Nephron progenitor cell (in vitro differentiated cells): ENCODE data around the gene ATXN10.
A peak's percentile ranks its signal among the peaks of the same experiment; 100 is the strongest.

ENCODE experiments used
- DNase-seq: peaks from one replicate; pipeline ENCODE4 v3.0.0; 2021
- H3K27ac Mint-ChIP-seq: 2 replicates; pipeline ENCODE4 v1.8.0; 2021; ENCODE audit warnings: mild to moderate bottlenecking, moderate library complexity, mixed read lengths
- H3K27me3 Mint-ChIP-seq: 2 replicates; pipeline ENCODE4 v1.8.0; 2021; ENCODE audit warnings: mild to moderate bottlenecking, low read depth, mixed read lengths; ENCODE audit not compliant: poor library complexity
- H3K36me3 Mint-ChIP-seq: 2 replicates; pipeline ENCODE4 v1.8.0; 2021; ENCODE audit warnings: low read depth, mixed read lengths
- H3K4me1 Mint-ChIP-seq: 2 replicates; pipeline ENCODE4 v1.8.0; 2021; ENCODE audit warnings: mixed read lengths
- H3K4me3 Mint-ChIP-seq: 2 replicates; pipeline ENCODE4 v1.8.0; 2021; ENCODE audit warnings: mild to moderate bottlenecking, moderate library complexity, mixed read lengths
- H3K9me3 Mint-ChIP-seq: 2 replicates; pipeline ENCODE4 v1.8.0; 2021; ENCODE audit warnings: mild to moderate bottlenecking, moderate library complexity, mixed read lengths
- CTCF ChIP-seq: fragments of 200-600 bp; sonication (generic); IDR thresholded peaks from 2 replicates; pipeline ENCODE4 v1.5.0; 2021; ENCODE audit warnings: antibody characterized with exemption

ATXN10 gene

GRCh38 chr22:45866646-45867117 is 195.0 kb downstream of the ATXN10 start:
- peaks cover 9% of the 10 kb centered on the region for H3K9me3 Mint-ChIP-seq
- H3K27ac Mint-ChIP-seq: no peak overlapping the region
- peaks cover 26% of the 10 kb centered on the region for H3K4me1 Mint-ChIP-seq
- peaks cover 78% of the 10 kb centered on the region for H3K27me3 Mint-ChIP-seq
- TF ChIP-seq CTCF: no peak
- H3K4me3 Mint-ChIP-seq: no peak overlapping the region
- H3K36me3 Mint-ChIP-seq: peaks cover 13% of the 10 kb centered on the region
- DNase-seq: peak; percentile 52

GRCh38 chr22:45867118-45867905 is 195.7 kb downstream of the ATXN10 start:
- no peak overlapping the region for H3K27ac Mint-ChIP-seq
- H3K9me3 Mint-ChIP-seq: peaks cover 12% of the 10 kb centered on the region
- peak; percentile 62 for DNase-seq
- TF ChIP-seq CTCF: no peak
- peaks cover 78% of the 10 kb centered on the region for H3K27me3 Mint-ChIP-seq
- peaks cover 26% of the 10 kb centered on the region for H3K4me1 Mint-ChIP-seq
- H3K36me3 Mint-ChIP-seq: peaks cover 7% of the 10 kb centered on the region
- H3K4me3 Mint-ChIP-seq: peak overlapping the region; percentile 48

- peaks cover 26% of the 10 kb centered on the region for H3K4me1 Mint-ChIP-seq
- peaks cover 13% of the 10 kb centered on the region for H3K36me3 Mint-ChIP-seq
- peak overlapping the region; percentile 52 for H3K4me3 Mint-ChIP-seq
- H3K9me3 Mint-ChIP-seq: peaks cover 14% of the 10 kb centered on the region
- H3K27ac Mint-ChIP-seq: no peak overlapping the region
- no peak for TF ChIP-seq CTCF
- DNase-seq: no peak
- peaks cover 80% of the 10 kb centered on the region for H3K27me3 Mint-ChIP-seq
These were observed 196.4 kb downstream of the ATXN10 start for GRCh38 chr22:45867906-45868555.

- no peak for TF ChIP-seq CTCF
- H3K4me3 Mint-ChIP-seq: peak overlapping the region; percentile 52
- peaks cover 19% of the 10 kb centered on the region for H3K36me3 Mint-ChIP-seq
- peaks cover 77% of the 10 kb centered on the region for H3K27me3 Mint-ChIP-seq
- DNase-seq: no peak
- H3K4me1 Mint-ChIP-seq: peaks cover 26% of the 10 kb centered on the region
- no peak overlapping the region for H3K27ac Mint-ChIP-seq
- peaks cover 21% of the 10 kb centered on the region for H3K9me3 Mint-ChIP-seq
These were observed 197.1 kb downstream of the ATXN10 start for GRCh38 chr22:45868571-45869339.

GRCh38 chr22:45869340-45869847 is 197.8 kb downstream of the ATXN10 start:
- Mint-ChIP-seq H3K9me3 (peaks cover 24% of the 10 kb centered on the region), H3K27me3 (peaks cover 76% of the 10 kb centered on the region), H3K4me1 (peaks cover 21% of the 10 kb centered on the region), H3K27ac (no peak overlapping the region), H3K4me3 (no peak overlapping the region), H3K36me3 (peaks cover 19% of the 10 kb centered on the region)
- no peak for TF ChIP-seq CTCF
- DNase-seq: no peak
